GM19438 (cell line): Measurements from ENCODE around the gene PDZRN3.

Source experiments
- ATAC-seq: cut with Tn5 transposase; IDR thresholded peaks from one replicate; pipeline ENCODE4 v1.9.1; 2021; ENCODE audit warnings: low read depth; ENCODE audit not compliant: unreplicated experiment

Gene PDZRN3

GRCh38 chr3:73561494-73561893, 63.2 kb downstream of the PDZRN3 start:
- no peak for ATAC-seq

- ATAC-seq: no peak
Observed at GRCh38 chr3:73559749-73560148, 65.0 kb downstream of the PDZRN3 start.

- no peak for ATAC-seq
Observed at GRCh38 chr3:73558727-73559075, 66.0 kb downstream of the PDZRN3 start.

- ATAC-seq: no peak
Observed at GRCh38 chr3:73557986-73558726, 66.6 kb downstream of the PDZRN3 start.

GRCh38 chr3:73556520-73557372, 68.0 kb downstream of the PDZRN3 start:
- ATAC-seq: no peak

- no peak for ATAC-seq
Observed at GRCh38 chr3:73555076-73555475, 69.7 kb downstream of the PDZRN3 start.

GRCh38 chr3:73552700-73553099, 72.0 kb downstream of the PDZRN3 start:
- no peak for ATAC-seq

GRCh38 chr3:73550032-73550431, 74.7 kb downstream of the PDZRN3 start:
- no peak for ATAC-seq

- ATAC-seq: no peak
Observed at GRCh38 chr3:73549051-73549600, 75.6 kb downstream of the PDZRN3 start.

- ATAC-seq: no peak
Observed at GRCh38 chr3:73548436-73548835, 76.3 kb downstream of the PDZRN3 start.

- ATAC-seq: no peak
Observed at GRCh38 chr3:73547427-73548248, 77.1 kb downstream of the PDZRN3 start.

GRCh38 chr3:73546961-73547360, 77.8 kb downstream of the PDZRN3 start:
- no peak for ATAC-seq

GRCh38 chr3:73543412-73543811, 81.3 kb downstream of the PDZRN3 start:
- ATAC-seq: no peak

GRCh38 chr3:73542136-73542535, 82.6 kb downstream of the PDZRN3 start:
- no peak for ATAC-seq

GRCh38 chr3:73540969-73541740, 83.6 kb downstream of the PDZRN3 start:
- no peak for ATAC-seq

- ATAC-seq: no peak
Observed at GRCh38 chr3:73538486-73538885, 86.3 kb downstream of the PDZRN3 start.

- no peak for ATAC-seq
Observed at GRCh38 chr3:73536952-73537351, 87.8 kb downstream of the PDZRN3 start.

GRCh38 chr3:73536336-73536895, 88.3 kb downstream of the PDZRN3 start:
- ATAC-seq: no peak

- ATAC-seq: no peak
Observed at GRCh38 chr3:73535931-73536330, 88.8 kb downstream of the PDZRN3 start.

- no peak for ATAC-seq
Observed at GRCh38 chr3:73535137-73535536, 89.6 kb downstream of the PDZRN3 start.
